Renal cortex interstitium (tissue), 11 donors: ENCODE results near the gene SLC4A7. TPM values are rescaled to one million over a fixed set of nuclear protein-coding genes. Genes with fewer than 3 reads are reported as not detected.
"Not testable (repeated sequence)": the region's sequence is repeated elsewhere in the genome, so short reads cannot be mapped to it uniquely, and the experiment has no call there.

ENCODE experiments used
- DNase-seq, 11 donors: peaks; one replicate each; pipeline ENCODE4 v3.0.0-alpha.2; 2013; ENCODE audit warnings: low read depth in 9 of 11, low spot score in 4 of 11; ENCODE audit errors: extremely low read depth in 1 of 11
- polyA plus RNA-seq, 3 donors: library from polyadenylated mRNA; unstranded; fragments of 120-200 nt; gene quantifications; one replicate each; pipeline ENCODE4 v1.2.1, GENCODE V29; 2013; ENCODE audit not compliant: insufficient read length in 3 of 3

Gene SLC4A7
- polyA plus RNA-seq, 3 donors = 22.6 to 32.1 (median 26.9) TPM

DNA sequence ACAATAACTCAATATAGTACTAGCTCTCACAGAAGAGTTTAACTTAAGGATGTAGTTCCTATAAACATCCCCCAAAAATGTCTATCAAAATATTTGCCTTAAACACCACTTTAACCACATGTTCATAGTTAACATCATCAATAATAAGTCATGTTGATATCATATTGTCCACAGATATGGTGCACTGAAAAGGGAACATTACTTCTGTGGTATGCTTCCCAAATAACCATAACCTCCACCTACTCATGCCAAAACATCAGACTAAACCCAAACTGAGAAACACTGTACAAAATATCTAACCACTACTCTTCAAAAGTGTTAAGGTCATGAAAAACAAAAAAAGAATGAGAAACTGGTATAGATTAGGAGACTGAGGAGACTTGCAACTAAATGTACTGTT is 32.9 kb downstream of the SLC4A7 start:
- no peak for DNase-seq

DNA sequence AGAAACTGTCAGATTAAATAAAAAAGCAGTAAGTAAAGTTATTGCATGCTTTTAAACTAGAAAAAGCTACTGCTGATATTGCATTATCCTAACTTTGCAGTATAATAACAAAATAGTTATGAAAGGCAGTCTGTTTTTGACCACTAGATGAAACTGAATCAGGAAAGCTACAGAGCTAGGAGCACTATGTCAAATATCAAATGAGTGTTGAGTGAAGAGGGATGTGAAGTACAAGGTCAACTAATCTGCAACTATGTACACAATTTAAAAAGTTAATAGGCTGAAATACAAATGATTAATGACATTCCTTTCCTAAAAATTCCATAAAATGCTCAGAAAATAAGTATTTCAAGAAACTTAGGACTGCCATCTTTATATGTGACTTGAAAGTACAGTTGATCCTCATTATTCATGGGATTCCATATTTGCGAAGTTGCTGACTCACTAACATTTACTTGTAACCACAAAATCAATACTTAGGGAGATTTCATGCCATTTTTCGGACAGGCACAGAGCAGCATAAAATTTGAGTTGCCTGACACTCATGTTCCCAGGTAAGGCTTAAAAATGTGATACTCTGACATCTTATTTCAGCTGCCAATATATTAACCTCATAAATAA is 34.5 kb downstream of the SLC4A7 start:
- no peak for DNase-seq

DNA sequence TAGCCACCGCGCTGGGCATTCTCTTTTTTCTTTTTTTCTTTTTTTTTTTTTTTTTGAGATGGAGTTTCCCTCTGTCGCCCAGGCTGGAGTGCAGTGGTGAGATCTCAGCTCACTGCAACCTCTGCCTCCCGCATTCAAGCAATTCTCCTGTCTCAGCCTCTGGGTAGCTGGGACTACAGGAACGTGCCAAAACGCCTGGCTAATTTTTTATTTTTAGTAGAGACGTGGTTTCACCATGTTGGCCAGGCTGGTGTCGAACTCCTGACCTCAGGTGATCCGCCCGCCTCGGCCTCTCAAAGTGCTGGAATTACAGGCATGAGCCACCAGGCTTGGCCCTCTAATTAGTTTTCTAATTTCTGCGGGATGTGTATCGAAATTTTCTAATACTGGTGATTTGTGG is 41.2 kb downstream of the SLC4A7 start:
- DNase-seq = not testable (repeated sequence)

DNA sequence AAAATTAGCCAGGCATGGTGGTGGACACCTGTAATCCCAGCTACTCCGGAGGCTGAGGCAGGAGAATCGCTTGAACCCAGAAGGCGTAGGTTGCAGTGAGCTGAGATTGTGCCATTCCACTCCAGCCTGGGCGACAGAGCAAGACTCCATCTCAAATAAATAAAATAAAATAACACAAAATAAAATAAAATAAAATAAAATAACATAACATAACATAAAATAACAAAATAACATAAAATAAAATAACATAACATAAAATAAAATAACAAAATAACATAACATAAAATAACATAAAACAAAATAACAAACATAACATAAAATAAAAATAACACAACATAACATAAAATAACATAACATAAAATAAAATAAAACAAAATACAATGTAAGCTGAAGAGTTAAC is 45.8 kb downstream of the SLC4A7 start:
- not testable (repeated sequence) for DNase-seq

DNA sequence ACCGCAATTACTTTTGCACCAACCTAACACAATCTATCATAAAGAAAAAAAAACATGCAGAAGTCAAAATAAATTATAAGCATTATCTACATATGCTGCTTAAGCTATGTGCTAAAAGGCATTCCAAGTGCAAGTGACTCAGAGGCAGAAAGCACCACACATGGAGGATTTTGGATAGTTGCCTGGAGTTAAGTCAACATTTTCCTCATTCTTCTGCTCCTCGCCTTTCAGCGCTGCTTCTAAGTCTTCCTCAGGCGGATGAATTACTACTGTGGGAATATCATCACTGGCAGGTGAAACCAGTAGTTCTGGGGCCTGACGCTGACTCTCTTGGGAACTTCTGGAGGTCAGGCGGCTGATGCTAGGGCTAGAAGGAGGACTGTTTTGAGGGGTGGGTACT is 53.1 kb downstream of the SLC4A7 start:
- peak in 9 of 11 donors; percentile 15 to 54 (median 27) for DNase-seq

DNA sequence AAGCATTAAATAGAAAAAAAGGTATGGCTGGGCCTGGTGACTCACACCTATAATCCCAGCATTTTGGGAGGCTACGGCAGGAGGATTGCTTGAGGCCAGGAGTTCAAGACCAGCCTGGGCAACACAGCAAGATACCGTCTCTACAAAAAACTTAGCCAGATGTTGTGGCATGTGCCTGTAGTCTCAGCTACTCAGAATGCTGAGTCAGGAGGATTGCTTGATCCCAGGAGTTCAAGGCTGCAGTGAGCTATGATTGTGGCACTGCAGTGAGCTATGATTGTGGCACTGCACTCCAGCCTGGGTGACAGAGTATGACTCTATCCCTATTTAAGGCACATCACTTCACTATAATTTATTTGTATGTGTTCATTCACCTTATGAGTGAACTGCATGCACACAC is 54.3 kb downstream of the SLC4A7 start:
- DNase-seq = no peak

GRCh38 chr3:27428446-27428845 is 55.7 kb downstream of the SLC4A7 start:
- DNase-seq = no peak

DNA sequence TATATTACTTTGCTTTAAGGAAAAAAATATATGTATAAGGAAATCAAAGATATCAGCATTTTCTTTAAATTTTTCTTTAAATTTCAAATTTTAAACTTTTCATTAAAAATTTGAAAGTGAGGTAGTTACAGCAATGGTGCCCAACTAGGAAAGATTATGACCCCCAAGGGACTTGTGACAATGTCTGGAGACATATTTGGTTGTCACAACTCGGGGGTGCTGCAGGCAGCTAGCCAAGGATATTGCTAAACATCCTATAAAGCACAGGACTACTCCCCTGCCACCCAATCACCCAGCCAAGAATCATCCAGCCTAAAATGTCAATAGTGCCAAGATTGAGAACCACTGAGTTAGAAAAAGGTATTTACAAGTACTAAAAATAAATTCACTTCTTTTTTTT is 57.3 kb downstream of the SLC4A7 start:
- DNase-seq = no peak

GRCh38 chr3:27425896-27426565 is 58.2 kb downstream of the SLC4A7 start:
- no peak for DNase-seq

DNA sequence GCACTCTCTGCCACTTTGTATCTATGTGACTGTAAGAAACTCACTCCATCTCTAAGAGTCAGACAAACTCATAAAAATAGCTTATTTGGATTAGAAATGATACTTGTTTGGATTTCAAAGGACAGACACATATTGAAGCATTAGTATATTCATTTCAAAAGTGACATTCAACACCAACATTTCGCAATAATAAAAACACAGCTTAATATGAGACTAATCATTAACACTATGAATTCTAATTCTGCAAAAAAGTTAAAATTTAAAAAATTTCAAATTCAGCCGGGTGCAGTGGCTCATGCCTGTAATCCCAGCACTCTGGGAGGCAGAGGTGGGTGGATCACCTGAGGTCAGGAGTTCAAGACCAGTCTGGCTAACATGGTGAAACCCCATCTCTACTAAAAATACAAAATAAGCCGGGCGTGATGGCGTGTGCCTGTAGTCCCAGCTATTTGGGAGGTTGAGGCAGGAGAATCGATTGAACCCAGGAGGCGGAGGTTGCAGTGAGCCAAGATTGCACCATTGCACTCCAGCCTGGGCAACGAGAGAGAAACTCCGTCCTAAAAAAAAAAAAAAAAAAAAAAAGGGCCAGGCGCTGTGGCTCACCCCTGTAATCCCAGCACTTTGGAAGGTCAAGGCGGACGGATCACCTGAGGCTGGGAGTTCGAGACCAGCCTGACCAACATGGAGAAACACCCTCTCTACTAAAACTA is 59.2 kb downstream of the SLC4A7 start:
- not testable (repeated sequence) for DNase-seq

- DNase-seq = peak in 1 of 11 donors; percentile 5
Observed at GRCh38 chr3:27423463-27423862, 60.7 kb downstream of the SLC4A7 start.

DNA sequence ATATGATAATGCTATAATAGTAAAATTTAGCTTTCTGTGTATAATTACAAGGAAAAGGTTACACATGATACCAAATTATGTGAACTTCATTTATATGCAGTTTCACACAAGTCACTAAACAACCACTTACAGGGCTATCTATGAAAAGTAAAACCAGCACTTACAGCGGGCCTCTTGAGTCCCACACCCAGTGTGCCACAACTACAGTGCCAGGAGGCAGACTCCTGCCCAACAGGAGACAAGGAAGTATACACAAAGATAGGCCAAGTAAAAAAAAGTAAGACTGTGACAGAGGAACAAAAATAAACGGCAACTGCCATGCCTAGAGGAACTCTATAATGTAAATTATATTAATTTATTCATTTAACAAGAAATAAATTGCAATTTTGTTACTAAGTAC is 61.6 kb downstream of the SLC4A7 start:
- no peak for DNase-seq

DNA sequence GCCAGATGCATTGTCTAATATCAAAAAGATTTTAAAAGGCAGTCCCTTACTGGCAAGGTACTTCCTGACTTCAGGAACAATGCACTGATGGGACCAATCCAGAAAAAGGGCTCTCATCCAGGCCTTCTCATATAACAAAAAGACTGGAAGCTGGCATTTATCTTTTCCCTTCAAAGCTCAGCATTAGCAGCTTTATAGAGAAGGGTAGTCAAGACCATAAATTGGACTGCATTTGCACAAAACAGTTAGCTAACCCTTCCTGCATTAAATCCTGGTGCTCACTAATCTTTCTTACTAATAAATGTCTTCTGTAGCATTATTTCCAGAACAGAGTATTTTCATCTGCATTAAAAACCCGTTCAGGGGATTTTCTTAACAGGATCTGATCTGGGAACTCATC is 69.0 kb downstream of the SLC4A7 start:
- no peak for DNase-seq

GRCh38 chr3:27392950-27393679 is 91.1 kb downstream of the SLC4A7 start:
- no peak for DNase-seq

DNA sequence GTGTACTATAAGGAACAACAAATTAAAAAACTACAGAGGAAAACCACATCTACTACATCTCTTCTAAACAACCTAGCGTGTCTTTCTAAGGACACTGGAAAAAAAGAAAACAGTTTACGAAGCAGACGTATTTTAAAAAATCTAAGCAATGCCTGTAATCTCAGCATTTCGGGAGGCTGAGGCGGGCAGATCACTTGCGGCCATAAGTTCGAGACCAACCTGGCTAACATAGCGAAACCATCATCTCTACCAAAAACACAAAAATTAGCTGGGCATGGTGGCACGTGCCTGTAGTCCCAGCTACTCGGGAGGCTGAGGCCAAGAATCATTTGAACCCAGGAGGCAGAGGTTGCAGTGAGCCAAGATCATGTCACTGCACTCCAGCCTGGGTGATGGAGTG is 91.8 kb downstream of the SLC4A7 start:
- not testable (repeated sequence) for DNase-seq

DNA sequence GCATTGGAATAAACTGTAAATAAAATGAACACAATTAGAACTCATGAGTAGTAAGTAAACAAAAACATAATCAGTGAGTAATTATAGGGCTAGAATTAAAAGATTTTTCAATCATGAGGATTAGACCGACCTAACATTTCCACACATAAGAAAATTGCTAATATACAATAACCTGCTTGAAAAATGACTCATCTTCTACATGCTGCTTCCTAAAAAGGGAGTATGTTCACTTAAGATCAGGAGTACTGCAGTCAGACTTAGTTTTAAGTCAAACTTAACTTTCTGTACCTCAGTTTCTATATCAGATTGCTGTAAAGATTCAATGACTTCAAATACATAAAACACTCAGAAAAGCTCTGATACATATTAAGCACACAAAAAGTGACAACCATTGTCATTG is 92.4 kb downstream of the SLC4A7 start:
- no peak for DNase-seq

GRCh38 chr3:27387625-27388024 is 96.6 kb downstream of the SLC4A7 start:
- no peak for DNase-seq

DNA sequence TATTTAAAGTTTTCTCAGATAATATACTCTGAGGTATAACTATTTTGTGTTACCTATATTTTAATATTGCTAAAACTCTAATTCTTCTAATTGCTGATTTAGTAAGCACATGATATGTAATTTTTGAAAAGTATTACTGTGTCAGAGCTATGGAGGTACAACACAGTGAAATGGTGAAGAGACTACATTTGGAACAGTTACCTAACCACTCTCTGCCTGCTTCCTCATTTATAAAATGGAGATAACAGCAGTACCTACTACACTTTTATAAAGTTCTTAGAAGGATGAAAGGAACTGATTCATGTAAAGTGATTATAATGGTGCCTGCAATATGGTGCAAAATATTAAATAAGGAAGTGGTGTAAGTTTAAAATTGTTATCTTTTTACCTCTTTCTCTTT is 98.7 kb downstream of the SLC4A7 start:
- DNase-seq = no peak

GRCh38 chr3:27384191-27384590 is 100.0 kb downstream of the SLC4A7 start:
- no peak for DNase-seq
